Naive thymus-derived CD4-positive, alpha-beta T cell (primary cell): ENCODE measurements around the gene FCAMR. TPM values are rescaled to one million over a fixed set of nuclear protein-coding genes. Genes with fewer than 3 reads are reported as not detected.

Source experiments
- ATAC-seq: fragments of 150-1000 bp; cut with Tn5 transposase; 2 replicates; pipeline ENCODE4 v1.10.0; 2021; ENCODE audit warnings: mild to moderate bottlenecking, moderate library complexity
- CTCF ChIA-PET: fragments of 350-600 bp; sonication (Branson Sonifier 250); formaldehyde crosslinking; loops from one replicate; lab custom pipeline; 2021; ENCODE audit warnings: antibody characterized with exemption; lab: Charles Lee
- POLR2A ChIA-PET: fragments of 350-600 bp; sonication (Branson Sonifier 250); formaldehyde crosslinking; loops from one replicate; lab custom pipeline; 2021; ENCODE audit warnings: antibody characterized with exemption, inconsistent platforms; lab: Charles Lee
- DNase-seq, 9 donors: peaks; one replicate each; pipeline versions ENCODE4 v3.0.0 to v3.0.0-alpha.2; 2020 to 2022; ENCODE audit warnings: mixed read lengths in 1 of 9
- H3K27ac ChIP-seq: one replicate; pipeline ENCODE4 v1.7.0; 2013; ENCODE audit warnings: mild to moderate bottlenecking, low read depth, low read length, moderate library complexity
- H3K27me3 ChIP-seq, 2 donors: one replicate each; pipeline ENCODE4 v1.7.0; 2013; ENCODE audit warnings: low read length in 2 of 2, mild to moderate bottlenecking in 2 of 2, moderate library complexity in 2 of 2; ENCODE audit not compliant: control insufficient read depth in 2 of 2, insufficient read depth in 2 of 2
- H3K36me3 ChIP-seq, 3 experiments: 1 replicate in 2 of 3; 2 replicates in 1 of 3; pipeline ENCODE4 v1.7.0; 2013; ENCODE audit warnings: low read length in 3 of 3, mild to moderate bottlenecking in 3 of 3, moderate library complexity in 1 of 3; ENCODE audit not compliant: insufficient read depth in 3 of 3, control insufficient read depth in 2 of 3
- H3K4me1 ChIP-seq, 2 donors: one replicate each; pipeline ENCODE4 v1.7.0; 2013; ENCODE audit warnings: low read length in 2 of 2, mild to moderate bottlenecking in 2 of 2, moderate library complexity in 1 of 2; ENCODE audit not compliant: control insufficient read depth in 2 of 2, insufficient read depth in 2 of 2
- H3K4me3 ChIP-seq: 2 replicates; pipeline ENCODE4 v1.7.0; 2013; ENCODE audit warnings: mild to moderate bottlenecking, low read length
- H3K9me3 ChIP-seq, 3 experiments: 1 replicate in 2 of 3; 2 replicates in 1 of 3; pipeline ENCODE4 v1.7.0; 2013; ENCODE audit warnings: low read length in 3 of 3; ENCODE audit not compliant: control insufficient read depth in 2 of 3
- H3K27ac Mint-ChIP-seq, 9 donors: one replicate each; pipeline ENCODE4 v1.8.0; 2020 to 2022; ENCODE audit warnings: mixed read lengths in 9 of 9, mild to moderate bottlenecking in 8 of 9, moderate library complexity in 5 of 9, inconsistent platforms in 2 of 9
- H3K27me3 Mint-ChIP-seq, 5 donors: one replicate each; pipeline ENCODE4 v1.8.0; 2021 to 2022; ENCODE audit warnings: mixed read lengths in 5 of 5, mild to moderate bottlenecking in 1 of 5
- H3K36me3 Mint-ChIP-seq, 5 donors: one replicate each; pipeline ENCODE4 v1.8.0; 2020 to 2022; ENCODE audit warnings: mixed read lengths in 5 of 5, mild to moderate bottlenecking in 3 of 5, inconsistent platforms in 1 of 5
- H3K4me1 Mint-ChIP-seq, 7 donors: one replicate each; pipeline ENCODE4 v1.8.0; 2020 to 2022; ENCODE audit warnings: mixed read lengths in 7 of 7, mild to moderate bottlenecking in 3 of 7, inconsistent platforms in 1 of 7
- H3K4me3 Mint-ChIP-seq, 10 donors: one replicate each; pipeline ENCODE4 v1.8.0; 2020 to 2022; ENCODE audit warnings: mild to moderate bottlenecking in 10 of 10, mixed read lengths in 10 of 10, moderate library complexity in 6 of 10, inconsistent platforms in 2 of 10
- H3K9me3 Mint-ChIP-seq, 11 donors: one replicate each; pipeline ENCODE4 v1.8.0; 2020 to 2022; ENCODE audit warnings: mixed read lengths in 11 of 11, mild to moderate bottlenecking in 4 of 11, inconsistent platforms in 1 of 11, moderate library complexity in 1 of 11
- intact Hi-C, 2 donors: fragments of 100-400 bp; cut with micrococcal nuclease; formaldehyde crosslinking; loops; one replicate each; pipeline ENCODE4 v1.15.1; 2023
- polyA plus RNA-seq, 2 donors: library from polyadenylated mRNA; unstranded; fragments of 300-500 nt; fragmentation: Illumina TruSeq; gene quantifications; one replicate each; pipeline ENCODE4 v1.2.3, GENCODE V29; 2021
- total RNA-seq, 6 experiments: library from RNA in 5 of 6; stranded (reverse) in 5 of 6; gene quantifications; 1 replicate in 5 of 6; 2 replicates in 1 of 6; pipeline ENCODE4 v1.2.3 and lab custom pipeline; 2021 to 2026

Gene FCAMR
- total and polyA plus RNA-seq, 7 experiments from 2014 or later: not detected

GRCh38 chr1:206972728-206973127 is 2.5 kb upstream of the FCAMR start:
- peaks cover 7 to 21% (median 10%) of the 10 kb centered on the region in 7 donors for H3K4me1 Mint-ChIP-seq
- intact Hi-C loops: no loop called here
- no peaks in the 10 kb centered on the region for H3K9me3 ChIP-seq
- DNase-seq (no peak), ATAC-seq (no peak)
- peaks cover 0 to 1% (median 0%) of the 10 kb centered on the region in 5 donors for H3K36me3 Mint-ChIP-seq
- no peaks in the 10 kb centered on the region for H3K36me3 ChIP-seq
- H3K4me3 Mint-ChIP-seq: no peak overlapping the region
- no peak overlapping the region for H3K27ac ChIP-seq
- peaks cover 0 to 49% (median 0%) of the 10 kb centered on the region in 5 donors for H3K27me3 Mint-ChIP-seq
- no peak overlapping the region for H3K4me3 ChIP-seq
- ChIA-PET CTCF (interaction anchor here (1.0 to 5.8 kb wide), 3 partner anchors 9 to 246 kb away, joined by 3 to 42 read pairs (median 3); no protein-coding TSS in a partner anchor), POLR2A (interaction anchor here (3.2 kb wide), 1 partner anchor 51 kb away, joined by 13 read pairs; the partner anchor contains the start of gene FCMR)
- no peaks in the 10 kb centered on the region for H3K27me3 ChIP-seq
- no peaks in the 10 kb centered on the region for H3K9me3 Mint-ChIP-seq
- peaks cover 0 to 7% of the 10 kb centered on the region in 2 donors for H3K4me1 ChIP-seq
- H3K27ac Mint-ChIP-seq: peak overlapping the region in 1 of 9 donors; percentile 77

- no peak for DNase-seq
- no peaks in the 10 kb centered on the region for H3K27me3 ChIP-seq
- peaks cover 0 to 18% of the 10 kb centered on the region in 2 donors for H3K4me1 ChIP-seq
Measured at GRCh38 chr1:206971029-206971655, 882 bp upstream of the FCAMR start.

GRCh38 chr1:206969090-206969489 is 1.2 kb downstream of the FCAMR start:
- no peak overlapping the region for H3K4me3 ChIP-seq
- H3K4me1 ChIP-seq: peaks cover 0 to 18% of the 10 kb centered on the region in 2 donors
- POLR2A ChIA-PET: interaction anchor here (0.5 to 1.3 kb wide), 2 partner anchors 50 to 460 kb away, joined by 3 read pairs; no protein-coding TSS in a partner anchor
- Mint-ChIP-seq H3K4me1 (peaks cover 20 to 41% (median 25%) of the 10 kb centered on the region in 7 donors), H3K4me3 (no peak overlapping the region), H3K36me3 (peaks cover 0 to 1% (median 0%) of the 10 kb centered on the region in 5 donors), H3K27me3 (peaks cover 0 to 39% (median 0%) of the 10 kb centered on the region in 5 donors), H3K9me3 (no peaks in the 10 kb centered on the region), H3K27ac (peak overlapping the region in 1 of 9 donors; percentile 51)
- no peaks in the 10 kb centered on the region for H3K36me3 ChIP-seq
- ATAC-seq: no peak
- intact Hi-C loops: no loop called here
- H3K9me3 ChIP-seq: no peaks in the 10 kb centered on the region
- CTCF ChIA-PET: interaction anchor here (0.6 to 5.8 kb wide), 4 partner anchors 12 to 340 kb away, joined by 3 to 42 read pairs (median 3); no protein-coding TSS in a partner anchor
- no peak overlapping the region for H3K27ac ChIP-seq
- no peaks in the 10 kb centered on the region for H3K27me3 ChIP-seq
- DNase-seq: no peak

More at GRCh38 chr1:206971029-206971655, 882 bp upstream of the FCAMR start:
- ATAC-seq: peak; percentile 58
- no peak overlapping the region for H3K27ac ChIP-seq
- H3K36me3 Mint-ChIP-seq: peaks cover 0 to 1% (median 0%) of the 10 kb centered on the region in 5 donors
- no peaks in the 10 kb centered on the region for H3K36me3 ChIP-seq
- H3K4me3 ChIP-seq: no peak overlapping the region
- H3K4me1 Mint-ChIP-seq: peaks cover 20 to 34% (median 22%) of the 10 kb centered on the region in 7 donors
- H3K9me3 Mint-ChIP-seq: no peaks in the 10 kb centered on the region
- peak overlapping the region in 1 of 9 donors; percentile 37 for H3K27ac Mint-ChIP-seq
- intact Hi-C loops: no loop called here
- CTCF ChIA-PET: interaction anchor here (0.8 to 5.8 kb wide), 2 partner anchors 10 to 35 kb away, joined by 3 to 42 read pairs; no protein-coding TSS in a partner anchor
- POLR2A ChIA-PET: interaction anchor here (0.6 to 3.2 kb wide), 3 partner anchors 49 to 255 kb away, joined by 3 to 13 read pairs (median 3); partner anchors contain the start of gene FCMR
- peaks cover 0 to 41% (median 0%) of the 10 kb centered on the region in 5 donors for H3K27me3 Mint-ChIP-seq
- H3K4me3 Mint-ChIP-seq: no peak overlapping the region
- H3K9me3 ChIP-seq: no peaks in the 10 kb centered on the region

- Mint-ChIP-seq H3K4me1 (peaks cover 29 to 57% (median 38%) of the 10 kb centered on the region in 7 donors), H3K9me3 (no peaks in the 10 kb centered on the region), H3K36me3 (peaks cover 0 to under 1% (median 0%) of the 10 kb centered on the region in 5 donors), H3K27ac (peak overlapping the region; percentile 46 to 90 (median 71)), H3K27me3 (peaks cover 0 to 31% (median 0%) of the 10 kb centered on the region in 5 donors), H3K4me3 (peak overlapping the region; percentile 54 to 82 (median 72))
- ATAC-seq (peak; percentile 67), DNase-seq (peak in 2 of 9 donors; percentile 6 to 16)
- H3K9me3 ChIP-seq: no peaks in the 10 kb centered on the region
- intact Hi-C loops: no loop called here
- no peaks in the 10 kb centered on the region for H3K27me3 ChIP-seq
- H3K36me3 ChIP-seq: no peaks in the 10 kb centered on the region
- H3K4me1 ChIP-seq: peaks cover 1 to 25% of the 10 kb centered on the region in 2 donors
- no peak overlapping the region for H3K4me3 ChIP-seq
- ChIA-PET POLR2A (interaction anchor here (1.1 to 1.9 kb wide), 4 partner anchors 15 to 61 kb away, joined by 3 to 7 read pairs (median 4); partner anchors contain the start of gene FCMR), CTCF (interaction anchor here (0.5 to 1.0 kb wide), 4 partner anchors 12 to 233 kb away, joined by 3 to 4 read pairs (median 3); no protein-coding TSS in a partner anchor)
- H3K27ac ChIP-seq: no peak overlapping the region
Measured at GRCh38 chr1:206967096-206967849, 3.0 kb downstream of the FCAMR start.

- Mint-ChIP-seq H3K27ac (peak overlapping the region in 3 of 9 donors; percentile 8 to 39 (median 28)), H3K36me3 (no peaks in the 10 kb centered on the region), H3K4me3 (peak overlapping the region in 2 of 10 donors; percentile 10 to 62), H3K4me1 (peaks cover 32 to 66% (median 49%) of the 10 kb centered on the region in 7 donors), H3K9me3 (no peaks in the 10 kb centered on the region), H3K27me3 (peaks cover 0 to 21% (median 0%) of the 10 kb centered on the region in 5 donors)
- Histone ChIP-seq H3K27ac (no peak overlapping the region), H3K4me1 (peaks cover 3 to 30% of the 10 kb centered on the region in 2 donors), H3K27me3 (no peaks in the 10 kb centered on the region), H3K36me3 (no peaks in the 10 kb centered on the region), H3K4me3 (no peak overlapping the region), H3K9me3 (no peaks in the 10 kb centered on the region)
- no peak for ATAC-seq
- no peak for DNase-seq
- POLR2A ChIA-PET: interaction anchor here (0.7 to 1.8 kb wide), 5 partner anchors 8 to 136 kb away, joined by 3 to 7 read pairs (median 4); partner anchors contain the start of gene FCMR
- intact Hi-C loops: no loop called here
- CTCF ChIA-PET: interaction anchor here (0.6 to 0.8 kb wide), 2 partner anchors 12 to 57 kb away, joined by 3 read pairs; no protein-coding TSS in a partner anchor
Measured at GRCh38 chr1:206965781-206966180, 4.5 kb downstream of the FCAMR start.

- DNase-seq: no peak
Measured at GRCh38 chr1:206963740-206964139, 6.5 kb downstream of the FCAMR start.

More at GRCh38 chr1:206963740-206964139, 6.5 kb downstream of the FCAMR start:
- Histone ChIP-seq H3K36me3 (no peaks in the 10 kb centered on the region), H3K4me3 (no peak overlapping the region), H3K27ac (no peak overlapping the region), H3K9me3 (no peaks in the 10 kb centered on the region), H3K4me1 (peaks cover 3 to 30% of the 10 kb centered on the region in 2 donors), H3K27me3 (no peaks in the 10 kb centered on the region)
- no peaks in the 10 kb centered on the region for H3K9me3 Mint-ChIP-seq
- H3K36me3 Mint-ChIP-seq: no peaks in the 10 kb centered on the region
- peaks cover 0 to 5% (median 0%) of the 10 kb centered on the region in 5 donors for H3K27me3 Mint-ChIP-seq
- intact Hi-C loops: no loop called here
- CTCF ChIA-PET: no interaction called here
- H3K4me3 Mint-ChIP-seq: no peak overlapping the region
- ATAC-seq: no peak
- no peak overlapping the region for H3K27ac Mint-ChIP-seq
- POLR2A ChIA-PET: interaction anchor here (1.4 kb wide), 1 partner anchor 9 kb away, joined by 3 read pairs; no protein-coding TSS in a partner anchor
- H3K4me1 Mint-ChIP-seq: peaks cover 34 to 55% (median 47%) of the 10 kb centered on the region in 7 donors
